GM11168 (cell line): ENCODE measurements around the gene PPFIA1.

ENCODE experiments used
- in situ Hi-C: fragments of 300-500 bp; cut with MboI; formaldehyde crosslinking; loops from one replicate; pipeline ENCODE4 v1.12.0; 2022; ENCODE audit warnings: low sequenced_read_pairs; ENCODE audit not compliant: unreplicated experiment

Gene PPFIA1

GRCh38 chr11:70423523-70424505, 153.3 kb downstream of the PPFIA1 start:
- in situ Hi-C loops: no loop called here

GRCh38 chr11:70424765-70425344, 154.4 kb downstream of the PPFIA1 start:
- in situ Hi-C loops: loop anchor here (25.0 kb wide), 1 partner anchor 513 kb away; no protein-coding TSS in a partner anchor

- in situ Hi-C loops: loop anchor here (25.0 kb wide), 1 partner anchor 515 kb away; no protein-coding TSS in a partner anchor
Observed at GRCh38 chr11:70427436-70427835, 156.9 kb downstream of the PPFIA1 start.

GRCh38 chr11:70428701-70429427, 158.4 kb downstream of the PPFIA1 start:
- in situ Hi-C loops: loop anchor here (25.0 kb wide), 1 partner anchor 517 kb away; no protein-coding TSS in a partner anchor

- in situ Hi-C loops: loop anchor here (25.0 kb wide), 1 partner anchor 517 kb away; no protein-coding TSS in a partner anchor
Observed at GRCh38 chr11:70429428-70429705, 158.9 kb downstream of the PPFIA1 start.

GRCh38 chr11:70429724-70430521, 159.4 kb downstream of the PPFIA1 start:
- in situ Hi-C loops: loop anchor here (25.0 kb wide), 1 partner anchor 518 kb away; no protein-coding TSS in a partner anchor

- in situ Hi-C loops: loop anchor here (25.0 kb wide), 1 partner anchor 519 kb away; no protein-coding TSS in a partner anchor
Observed at GRCh38 chr11:70430671-70431574, 160.4 kb downstream of the PPFIA1 start.

GRCh38 chr11:70431611-70432010, 161.1 kb downstream of the PPFIA1 start:
- in situ Hi-C loops: loop anchor here (25.0 kb wide), 1 partner anchor 519 kb away; no protein-coding TSS in a partner anchor

- in situ Hi-C loops: loop anchor here (25.0 kb wide), 1 partner anchor 520 kb away; no protein-coding TSS in a partner anchor
Observed at GRCh38 chr11:70432065-70432464, 161.6 kb downstream of the PPFIA1 start.

GRCh38 chr11:70432580-70432979, 162.1 kb downstream of the PPFIA1 start:
- in situ Hi-C loops: loop anchor here (25.0 kb wide), 1 partner anchor 520 kb away; no protein-coding TSS in a partner anchor

GRCh38 chr11:70433038-70433437, 162.5 kb downstream of the PPFIA1 start:
- in situ Hi-C loops: loop anchor here (25.0 kb wide), 1 partner anchor 521 kb away; no protein-coding TSS in a partner anchor

GRCh38 chr11:70433526-70433925, 163.0 kb downstream of the PPFIA1 start:
- in situ Hi-C loops: loop anchor here (25.0 kb wide), 1 partner anchor 521 kb away; no protein-coding TSS in a partner anchor
